PFSK-1 (cell line): ENCODE data around the gene COX4I1.

Experiments
- FOXP2 ChIP-seq: optimal IDR thresholded peaks from 2 replicates; pipeline ENCODE3; 2011; ENCODE audit warnings: borderline replicate concordance, control low read depth, inconsistent platforms; ENCODE audit not compliant: insufficient read depth; ENCODE audit errors: extremely low read length, extremely low read depth
- POLR2AphosphoS5 ChIP-seq: IDR thresholded peaks from 2 replicates; pipeline ENCODE4 v1.6.1; 2012; ENCODE audit warnings: low read depth, mild to moderate bottlenecking, control low read depth, low read length, moderate library complexity
- SIN3A ChIP-seq: IDR thresholded peaks from 2 replicates; pipeline ENCODE4 v1.6.1; 2012; ENCODE audit warnings: mild to moderate bottlenecking, low read length, moderate library complexity, borderline replicate concordance; ENCODE audit not compliant: insufficient read depth
- TAF1 ChIP-seq: IDR thresholded peaks from 2 replicates; pipeline ENCODE4 v1.6.1; 2012; ENCODE audit warnings: low read length, control low read depth, borderline replicate concordance; ENCODE audit not compliant: insufficient read depth
- TF ChIP-seq, protein P1 (sequence below), 2 experiments: IDR thresholded peaks; 2 replicates each; pipeline versions ENCODE4 v1.6.1 to v1.8.0; 2011 to 2012; ENCODE audit warnings: low read depth in 2 of 2, low read length in 2 of 2, control low read depth in 1 of 2, inconsistent platforms in 1 of 2, mild to moderate bottlenecking in 1 of 2, moderate library complexity in 1 of 2; ENCODE audit not compliant: insufficient read depth in 1 of 2

- TF ChIP-seq, protein P1, sequence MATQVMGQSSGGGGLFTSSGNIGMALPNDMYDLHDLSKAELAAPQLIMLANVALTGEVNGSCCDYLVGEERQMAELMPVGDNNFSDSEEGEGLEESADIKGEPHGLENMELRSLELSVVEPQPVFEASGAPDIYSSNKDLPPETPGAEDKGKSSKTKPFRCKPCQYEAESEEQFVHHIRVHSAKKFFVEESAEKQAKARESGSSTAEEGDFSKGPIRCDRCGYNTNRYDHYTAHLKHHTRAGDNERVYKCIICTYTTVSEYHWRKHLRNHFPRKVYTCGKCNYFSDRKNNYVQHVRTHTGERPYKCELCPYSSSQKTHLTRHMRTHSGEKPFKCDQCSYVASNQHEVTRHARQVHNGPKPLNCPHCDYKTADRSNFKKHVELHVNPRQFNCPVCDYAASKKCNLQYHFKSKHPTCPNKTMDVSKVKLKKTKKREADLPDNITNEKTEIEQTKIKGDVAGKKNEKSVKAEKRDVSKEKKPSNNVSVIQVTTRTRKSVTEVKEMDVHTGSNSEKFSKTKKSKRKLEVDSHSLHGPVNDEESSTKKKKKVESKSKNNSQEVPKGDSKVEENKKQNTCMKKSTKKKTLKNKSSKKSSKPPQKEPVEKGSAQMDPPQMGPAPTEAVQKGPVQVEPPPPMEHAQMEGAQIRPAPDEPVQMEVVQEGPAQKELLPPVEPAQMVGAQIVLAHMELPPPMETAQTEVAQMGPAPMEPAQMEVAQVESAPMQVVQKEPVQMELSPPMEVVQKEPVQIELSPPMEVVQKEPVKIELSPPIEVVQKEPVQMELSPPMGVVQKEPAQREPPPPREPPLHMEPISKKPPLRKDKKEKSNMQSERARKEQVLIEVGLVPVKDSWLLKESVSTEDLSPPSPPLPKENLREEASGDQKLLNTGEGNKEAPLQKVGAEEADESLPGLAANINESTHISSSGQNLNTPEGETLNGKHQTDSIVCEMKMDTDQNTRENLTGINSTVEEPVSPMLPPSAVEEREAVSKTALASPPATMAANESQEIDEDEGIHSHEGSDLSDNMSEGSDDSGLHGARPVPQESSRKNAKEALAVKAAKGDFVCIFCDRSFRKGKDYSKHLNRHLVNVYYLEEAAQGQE (IDR thresholded peaks at IDR 0.05; ENCODE audit: insufficient read depth in 1 of 2, low read depth in 2 of 2, low read length in 2 of 2) = no peak
- TF ChIP-seq SIN3A (no peak), TAF1 (no peak), POLR2AphosphoS5 (no peak), FOXP2 (peak; percentile 44)
Measured at GRCh38 chr16:85821390-85822135, 22.1 kb downstream of the COX4I1 start.
